Caco-2 (cell line): ENCODE results near the gene PCDHAC2. TPM values are rescaled to one million over a fixed set of nuclear protein-coding genes. Genes with fewer than 3 reads are reported as not detected.

Source experiments
- BruUV-seq: library from RNA; stranded (reverse); fragments of 400-500 nt; replicated peaks from 2 replicates; lab custom pipeline; 2021; lab: Mats Ljungman, UMichigan
- CTCF ChIA-PET: fragments of 300-600 bp; sonication (Branson Sonifier 250); formaldehyde crosslinking; loops from one replicate; lab custom pipeline; 2022; ENCODE audit warnings: antibody characterized with exemption; lab: Charles Lee
- POLR2A ChIA-PET: fragments of 300-600 bp; sonication (Branson Sonifier 250); formaldehyde crosslinking; loops from one replicate; lab custom pipeline; 2022; ENCODE audit warnings: antibody characterized with exemption; lab: Charles Lee
- DNase-seq, 2 experiments: peaks; one replicate each; pipeline versions ENCODE4 v3.0.0 to v3.0.0-alpha.2; 2020 to 2022
- H3K27me3 ChIP-seq: replicated peaks from 2 replicates; pipeline ENCODE4 v1.6.0; 2011; ENCODE audit warnings: low read length; ENCODE audit not compliant: control insufficient read depth, insufficient read depth
- H3K36me3 ChIP-seq: 2 replicates; pipeline ENCODE4 v1.5.1; 2011; ENCODE audit warnings: low read length; ENCODE audit not compliant: control insufficient read depth, insufficient read depth
- H3K4me1 ChIP-seq: fragments of 250-450 bp; sonication (Bioruptor Pico); 2 replicates; pipeline ENCODE4 v1.5.1; 2020; ENCODE audit warnings: mild to moderate bottlenecking
- H3K4me3 ChIP-seq: 2 replicates; pipeline ENCODE4 v1.5.1; 2011; ENCODE audit warnings: low read depth, mild to moderate bottlenecking, control low read depth, low read length
- H3K9me3 ChIP-seq: fragments of 250-450 bp; sonication (Bioruptor Pico); 2 replicates; pipeline ENCODE4 v1.5.1; 2020; ENCODE audit warnings: mild to moderate bottlenecking, moderate library complexity
- H3K27ac Mint-ChIP-seq: one replicate; pipeline ENCODE4 v1.8.0; 2022; ENCODE audit warnings: mixed read lengths; ENCODE audit not compliant: unreplicated experiment
- H3K27me3 Mint-ChIP-seq: one replicate; pipeline ENCODE4 v1.8.0; 2022; ENCODE audit warnings: mixed read lengths; ENCODE audit not compliant: insufficient read depth, unreplicated experiment
- H3K36me3 Mint-ChIP-seq: one replicate; pipeline ENCODE4 v1.8.0; 2022; ENCODE audit warnings: mild to moderate bottlenecking, mixed read lengths; ENCODE audit not compliant: insufficient read depth, unreplicated experiment
- H3K4me1 Mint-ChIP-seq: one replicate; pipeline ENCODE4 v1.8.0; 2022; ENCODE audit warnings: low read depth, mixed read lengths; ENCODE audit not compliant: unreplicated experiment
- H3K4me3 Mint-ChIP-seq: one replicate; pipeline ENCODE4 v1.8.0; 2022; ENCODE audit warnings: mild to moderate bottlenecking, moderate library complexity, mixed read lengths; ENCODE audit not compliant: unreplicated experiment
- H3K9me3 Mint-ChIP-seq: one replicate; pipeline ENCODE4 v1.8.0; 2022; ENCODE audit warnings: mixed read lengths; ENCODE audit not compliant: unreplicated experiment
- intact Hi-C: fragments of 100-400 bp; cut with micrococcal nuclease; formaldehyde crosslinking; loops from one replicate; pipeline ENCODE4 v1.10.0; 2022; ENCODE audit not compliant: unreplicated experiment
- total RNA-seq: library from RNA; stranded (reverse); gene quantifications from 2 replicates; pipeline ENCODE4 v1.2.3, GENCODE V29; 2022
- TF ChIP-seq, protein P1 (sequence below), 2 experiments: fragments of 200-600 bp in 1 of 2; IDR thresholded peaks; 1 replicate in 1 of 2; 2 replicates in 1 of 2; pipeline versions ENCODE4 v1.5.1 to v1.8.0; 2011 to 2022; ENCODE audit warnings: antibody characterized with exemption in 1 of 2, control low read depth in 1 of 2, inconsistent platforms in 1 of 2, low read depth in 1 of 2, low read length in 1 of 2, mild to moderate bottlenecking in 1 of 2, moderate library complexity in 1 of 2; ENCODE audit not compliant: insufficient read depth in 1 of 2, severe bottlenecking in 1 of 2, unreplicated experiment in 1 of 2

PCDHAC2 gene
- total RNA-seq, 1 experiment from 2014 or later: not detected

DNA sequence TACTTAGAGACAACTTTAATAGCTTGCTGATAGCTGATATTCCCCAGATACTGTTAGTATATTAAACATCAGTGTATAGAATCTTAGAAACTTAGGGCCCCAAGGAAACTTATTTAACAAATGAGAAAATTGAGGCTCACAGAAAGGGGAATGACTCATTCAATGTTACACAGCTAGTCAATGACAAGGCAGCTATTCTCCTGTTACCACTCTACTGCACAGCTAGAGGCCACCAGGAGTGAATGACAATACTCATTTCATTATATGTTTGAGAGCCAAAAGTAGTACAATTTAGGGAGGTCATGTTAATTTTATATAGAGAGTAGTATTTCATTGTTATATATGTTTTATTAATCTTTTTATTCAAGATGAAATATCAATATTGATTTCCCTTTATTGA is 51.7 kb downstream of the PCDHAC2 start:
- H3K27me3 ChIP-seq: no peaks in the 10 kb centered on the region
- intact Hi-C loops: no loop called here
- H3K4me1 ChIP-seq: no peaks in the 10 kb centered on the region
- Mint-ChIP-seq H3K4me3 (no peak overlapping the region), H3K36me3 (no peaks in the 10 kb centered on the region), H3K27ac (no peak overlapping the region), H3K4me1 (no peaks in the 10 kb centered on the region), H3K27me3 (no peaks in the 10 kb centered on the region), H3K9me3 (no peaks in the 10 kb centered on the region)
- H3K4me3 ChIP-seq: no peak overlapping the region
- CTCF ChIA-PET: no interaction called here
- POLR2A ChIA-PET: no interaction called here
- DNase-seq: no peak
- TF ChIP-seq, protein P1, sequence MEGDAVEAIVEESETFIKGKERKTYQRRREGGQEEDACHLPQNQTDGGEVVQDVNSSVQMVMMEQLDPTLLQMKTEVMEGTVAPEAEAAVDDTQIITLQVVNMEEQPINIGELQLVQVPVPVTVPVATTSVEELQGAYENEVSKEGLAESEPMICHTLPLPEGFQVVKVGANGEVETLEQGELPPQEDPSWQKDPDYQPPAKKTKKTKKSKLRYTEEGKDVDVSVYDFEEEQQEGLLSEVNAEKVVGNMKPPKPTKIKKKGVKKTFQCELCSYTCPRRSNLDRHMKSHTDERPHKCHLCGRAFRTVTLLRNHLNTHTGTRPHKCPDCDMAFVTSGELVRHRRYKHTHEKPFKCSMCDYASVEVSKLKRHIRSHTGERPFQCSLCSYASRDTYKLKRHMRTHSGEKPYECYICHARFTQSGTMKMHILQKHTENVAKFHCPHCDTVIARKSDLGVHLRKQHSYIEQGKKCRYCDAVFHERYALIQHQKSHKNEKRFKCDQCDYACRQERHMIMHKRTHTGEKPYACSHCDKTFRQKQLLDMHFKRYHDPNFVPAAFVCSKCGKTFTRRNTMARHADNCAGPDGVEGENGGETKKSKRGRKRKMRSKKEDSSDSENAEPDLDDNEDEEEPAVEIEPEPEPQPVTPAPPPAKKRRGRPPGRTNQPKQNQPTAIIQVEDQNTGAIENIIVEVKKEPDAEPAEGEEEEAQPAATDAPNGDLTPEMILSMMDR (IDR thresholded peaks at IDR 0.05; ENCODE audit: insufficient read depth in 1 of 2, low read depth in 1 of 2, low read length in 1 of 2, severe bottlenecking in 1 of 2, unreplicated experiment in 1 of 2): no peak
- H3K36me3 ChIP-seq: no peaks in the 10 kb centered on the region
- no peaks in the 10 kb centered on the region for H3K9me3 ChIP-seq
- BruUV-seq: no TSS peak

Other genes starting within 250 kb of the PCDHAC2 start
- 0.07 TPM in 1 of 2 replicates, not detected in the other for gene PCDHA1, start 180.3 kb upstream of the PCDHAC2 start, total RNA-seq
- gene PCDHA2, start 171.6 kb upstream of the PCDHAC2 start, total RNA-seq: not detected in 2 replicates
- not detected in 2 replicates for gene PCDHA3, start 165.4 kb upstream of the PCDHAC2 start, total RNA-seq
- gene PCDHA4, start 159.4 kb upstream of the PCDHAC2 start, total RNA-seq: 0.07 TPM in 1 of 2 replicates, not detected in the other
- gene PCDHA5, start 144.9 kb upstream of the PCDHAC2 start, total RNA-seq: not detected in 2 replicates
- 0.09 TPM in 1 of 2 replicates, not detected in the other for gene PCDHA6, start 138.5 kb upstream of the PCDHAC2 start, total RNA-seq
- gene PCDHA7, start 132.2 kb upstream of the PCDHAC2 start, total RNA-seq: not detected in 2 replicates
- gene PCDHA8, start 125.3 kb upstream of the PCDHAC2 start, total RNA-seq: not detected in 2 replicates
- not detected in 2 replicates for gene PCDHA9, start 118.1 kb upstream of the PCDHAC2 start, total RNA-seq
- gene PCDHA10, start 110.6 kb upstream of the PCDHAC2 start, total RNA-seq: 0.02 and 0.07 TPM in 2 replicates
- gene PCDHA11, start 97.5 kb upstream of the PCDHAC2 start, total RNA-seq: not detected in 2 replicates
- gene PCDHA12, start 91.2 kb upstream of the PCDHAC2 start, total RNA-seq: not detected in 2 replicates
- gene PCDHA13, start 84.4 kb upstream of the PCDHAC2 start, total RNA-seq: not detected in 2 replicates
- gene PCDHAC1, start 40.2 kb upstream of the PCDHAC2 start, total RNA-seq: not detected in 2 replicates
- not detected in 2 replicates for gene PCDHB1, start 84.9 kb downstream of the PCDHAC2 start, total RNA-seq
- 0.20 and 0.21 TPM in 2 replicates for gene PCDHB2, start 128.1 kb downstream of the PCDHAC2 start, total RNA-seq
- gene PCDHB3, start 134.0 kb downstream of the PCDHAC2 start, total RNA-seq: not detected in 2 replicates
- not detected in 2 replicates for gene PCDHB4, start 155.3 kb downstream of the PCDHAC2 start, total RNA-seq
- not detected in 2 replicates for gene PCDHB5, start 168.7 kb downstream of the PCDHAC2 start, total RNA-seq
- not detected in 2 replicates for gene PCDHB6, start 183.6 kb downstream of the PCDHAC2 start, total RNA-seq
- not detected in 2 replicates for gene PCDHB7, start 206.2 kb downstream of the PCDHAC2 start, total RNA-seq
- gene PCDHB8, start 211.3 kb downstream of the PCDHAC2 start, total RNA-seq: not detected in 2 replicates
- 0.07 TPM in 1 of 2 replicates, not detected in the other for gene PCDHB16, start 215.9 kb downstream of the PCDHAC2 start, total RNA-seq
- not detected in 2 replicates for gene PCDHB9, start 220.7 kb downstream of the PCDHAC2 start, total RNA-seq
- 0.09 TPM in 1 of 2 replicates, not detected in the other for gene PCDHB10, start 225.9 kb downstream of the PCDHAC2 start, total RNA-seq
- gene PCDHB11, start 233.2 kb downstream of the PCDHAC2 start, total RNA-seq: 0.12 TPM in 1 of 2 replicates, not detected in the other
- gene PCDHB12, start 242.2 kb downstream of the PCDHAC2 start, total RNA-seq: 0.12 TPM in 1 of 2 replicates, not detected in the other
- 0.12 TPM in 1 of 2 replicates, not detected in the other for gene PCDHB13, start 247.4 kb downstream of the PCDHAC2 start, total RNA-seq